GM12872 (cell line): ENCODE data around the gene MTMR3.

ENCODE experiments used
- CTCF ChIP-seq: IDR thresholded peaks from 3 replicates; pipeline ENCODE4 v1.5.1; 2011; ENCODE audit warnings: low read depth, mild to moderate bottlenecking, low read length, moderate library complexity; ENCODE audit not compliant: insufficient read depth

Gene MTMR3

DNA sequence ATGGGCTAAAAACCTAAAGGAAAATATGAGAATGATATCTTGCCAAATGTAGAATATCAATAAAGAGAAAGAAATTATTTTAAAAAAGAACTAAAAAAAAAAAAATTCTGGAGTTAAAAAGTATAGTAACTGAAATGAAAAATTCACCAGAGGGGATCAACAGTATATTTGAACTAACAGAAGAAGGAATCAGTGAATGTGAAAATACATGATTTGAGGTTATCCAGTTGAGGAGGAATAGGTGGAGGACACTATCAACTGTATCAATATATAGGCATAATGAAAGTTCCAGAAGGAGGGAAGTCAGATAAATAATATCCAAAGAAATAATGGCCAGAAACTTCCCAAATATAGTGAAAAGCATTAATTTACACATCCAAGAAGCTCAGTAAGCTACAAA lies 181.2 kb downstream of the MTMR3 start:
- no peak for TF ChIP-seq CTCF

- no peak for TF ChIP-seq CTCF
Measured at GRCh38 chr22:30073743-30074142, 190.8 kb downstream of the MTMR3 start.

DNA sequence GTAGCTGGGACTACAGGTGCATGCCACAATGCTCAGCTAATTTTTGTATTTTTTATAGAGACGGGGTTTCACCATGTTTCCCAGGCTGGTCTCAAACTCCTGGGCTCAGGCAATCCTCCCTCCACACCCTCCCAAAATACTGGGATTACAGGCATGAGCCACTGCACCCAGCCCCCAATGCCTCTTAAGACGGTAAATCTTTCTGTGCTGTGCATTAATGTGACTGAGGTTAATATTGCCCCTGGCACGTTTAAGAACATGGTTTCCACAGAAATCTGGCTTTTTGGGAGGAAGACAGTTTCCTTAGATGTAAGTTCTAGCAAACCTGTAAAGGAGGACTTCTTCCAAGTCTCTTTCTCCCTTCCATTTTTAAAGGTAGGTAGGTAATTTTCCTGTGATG lies 191.2 kb downstream of the MTMR3 start:
- TF ChIP-seq CTCF, result no peak

GRCh38 chr22:30074994-30075393 lies 192.0 kb downstream of the MTMR3 start:
- no peak for TF ChIP-seq CTCF

GRCh38 chr22:30077279-30077880 lies 194.4 kb downstream of the MTMR3 start:
- no peak for TF ChIP-seq CTCF

DNA sequence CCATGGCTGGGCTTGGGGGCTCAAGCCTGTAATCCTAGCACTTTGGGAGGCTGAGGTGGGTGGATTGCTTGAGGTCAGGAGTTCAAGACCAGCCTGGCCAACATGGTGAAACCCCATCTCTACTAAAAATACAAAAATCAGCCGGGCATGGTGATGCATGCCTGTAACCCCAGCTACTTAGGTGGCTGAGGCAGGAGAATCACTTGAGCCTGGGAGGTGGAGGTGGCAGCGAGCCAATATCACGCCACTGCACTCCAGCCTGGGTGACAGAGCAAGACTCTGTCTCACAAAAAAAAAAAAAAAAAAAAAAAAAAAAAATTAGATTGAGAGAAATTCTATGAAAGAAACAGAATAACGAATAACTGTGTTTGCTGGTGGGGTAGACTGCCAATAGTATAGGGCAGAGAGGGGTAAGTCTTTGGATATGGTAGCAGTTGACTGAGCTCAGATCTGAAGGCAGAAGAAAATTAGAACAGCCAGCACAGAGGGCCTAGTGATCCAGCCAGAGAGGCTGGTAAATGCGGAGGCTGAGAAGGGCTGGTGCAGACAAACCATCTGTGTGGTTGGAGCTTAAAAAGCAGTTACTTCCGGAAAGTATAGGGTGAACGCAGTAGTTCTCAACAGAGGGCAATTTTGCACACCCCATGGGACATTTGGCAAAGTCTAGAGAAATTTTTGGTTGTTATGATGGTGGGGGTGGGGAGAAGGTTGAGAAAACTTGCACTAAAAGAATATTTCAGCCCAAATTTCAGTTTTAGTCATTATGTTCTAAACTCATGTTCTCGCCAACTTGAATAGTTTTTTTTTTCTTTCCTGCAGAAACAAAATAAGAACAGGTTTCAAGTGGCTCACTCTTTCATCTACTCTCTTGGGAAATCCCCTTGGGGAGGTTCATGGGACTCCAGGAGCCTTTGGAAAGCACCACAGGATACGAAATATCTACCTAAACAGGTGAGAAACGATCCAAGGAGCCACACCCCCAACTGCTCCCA lies 195.6 kb downstream of the MTMR3 start:
- no peak for TF ChIP-seq CTCF

DNA sequence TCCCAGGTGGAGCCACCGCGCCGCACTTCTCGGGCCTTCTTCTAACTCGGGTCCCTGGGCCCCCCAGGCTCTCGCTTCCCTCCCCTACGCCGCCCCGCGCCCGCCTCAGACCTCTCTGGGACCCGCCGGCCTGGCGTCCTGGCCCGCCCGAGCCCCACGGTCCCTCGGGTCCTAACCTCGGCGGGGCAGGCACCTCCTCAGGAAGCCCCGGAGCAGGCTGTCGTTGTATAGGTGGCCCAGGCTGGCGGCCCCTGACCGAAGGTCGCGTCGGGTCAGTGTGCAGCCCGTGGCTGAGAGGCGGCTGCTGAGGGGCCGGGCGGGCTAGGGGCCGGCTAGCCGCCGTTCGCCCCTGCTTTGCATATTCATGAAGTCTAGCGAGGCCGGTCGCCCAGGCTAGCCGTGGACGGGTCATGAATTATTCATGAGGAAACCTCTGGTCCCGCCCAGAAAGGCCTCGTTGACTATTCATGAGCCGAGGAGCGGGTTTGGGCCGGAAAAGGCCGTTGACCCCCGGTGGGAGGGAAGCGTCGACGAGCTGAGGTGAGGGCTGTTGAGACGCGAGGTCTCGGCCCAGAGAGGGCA lies 197.1 kb downstream of the MTMR3 start, which contains the start of gene HORMAD2:
Gene HORMAD2, plus strand, starts transcription at position 513 of the 582 bp plus-strand sequence. CDS start 13,489 bp downstream, outside the sequence.
- no peak for TF ChIP-seq CTCF
